ENCODE measurements around the gene MAT1A. TPM values are rescaled to one million over a fixed set of nuclear protein-coding genes. Genes with fewer than 3 reads are reported as not detected.

MAT1A gene
- not detected in 2 replicates for total RNA-seq

DNA sequence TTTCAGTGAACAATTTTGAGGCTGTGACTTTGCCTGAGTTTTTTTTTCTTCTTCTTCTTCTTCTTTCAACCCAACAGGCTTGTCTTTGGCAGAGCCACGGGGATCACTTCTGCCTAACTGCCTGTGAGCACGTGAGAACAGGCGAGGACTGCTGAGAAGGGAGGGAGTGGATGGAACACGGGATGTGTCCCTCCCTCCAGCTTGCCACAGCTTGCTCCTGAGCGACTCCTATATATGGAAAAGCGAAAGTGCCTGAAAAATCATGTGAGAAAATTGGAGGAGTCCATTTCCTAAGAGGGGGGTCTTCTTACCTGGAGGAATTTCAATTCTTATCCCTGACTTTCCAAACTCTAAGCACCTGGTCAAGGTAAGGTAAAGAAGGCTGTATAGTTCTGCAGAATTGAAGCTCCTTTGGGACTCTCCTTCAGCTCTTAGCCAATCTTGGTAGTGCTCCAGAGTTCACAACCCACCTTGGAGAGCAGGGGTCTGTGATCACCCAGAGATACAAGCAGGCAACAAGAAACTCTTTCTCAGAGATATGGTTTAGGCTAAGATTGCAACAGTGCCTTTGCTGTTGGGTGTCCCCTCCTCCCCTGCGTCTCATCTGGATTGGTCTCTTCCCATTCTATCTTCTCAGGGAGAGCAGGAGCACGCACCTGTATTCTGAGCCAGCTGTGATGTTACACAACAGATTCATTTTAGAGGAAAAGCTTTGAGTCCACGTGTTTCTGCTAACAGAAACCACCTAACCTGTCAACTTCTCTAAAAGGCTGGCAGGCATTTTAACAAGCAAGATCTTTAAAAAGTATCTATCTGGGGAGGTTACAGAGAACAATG, at the start of gene MAT1A:
Gene MAT1A (minus strand): TSS at position 208 of the 837 bp plus-strand sequence. CDS start 235 bp downstream, outside the sequence.

Other genes starting within 250 kb of the MAT1A start
- gene TMEM254, start 211.0 kb downstream of the MAT1A start, total RNA-seq: 6.9 and 7.9 TPM in 2 replicates
- 0.29 and 0.44 TPM in 2 replicates for gene PLAC9, start 156.9 kb downstream of the MAT1A start, total RNA-seq
- 91.0 and 149 TPM in 2 replicates for gene ANXA11, start 84.1 kb downstream of the MAT1A start, total RNA-seq
- not detected in 2 replicates for gene DYDC1, start 67.1 kb upstream of the MAT1A start, total RNA-seq
- gene DYDC2, start 67.1 kb upstream of the MAT1A start, total RNA-seq: not detected in 2 replicates
- gene PRXL2A, start 118.9 kb upstream of the MAT1A start, total RNA-seq: 33.0 and 49.4 TPM in 2 replicates
- 91.0 and 146 TPM in 2 replicates for gene TSPAN14, start 164.7 kb upstream of the MAT1A start, total RNA-seq
- gene SH2D4B, start 248.2 kb upstream of the MAT1A start, total RNA-seq: 0.22 and 0.29 TPM in 2 replicates

Data from placental pericyte (primary cell).